Spinal cord (tissue), 10 donors: ENCODE data around the gene NLRC4. TPM values are rescaled to one million over a fixed set of nuclear protein-coding genes. Genes with fewer than 3 reads are reported as not detected.
"Not testable (repeated sequence)": the region's sequence is repeated elsewhere in the genome, so short reads cannot be mapped to it uniquely, and the experiment has no call there.

Experiments used
- DNase-seq, 6 donors: peaks; one replicate each; pipeline versions ENCODE4 v3.0.0 to v3.0.0-alpha.2; 2013 to 2015; ENCODE audit warnings: low spot score in 6 of 6, low read depth in 4 of 6
- H3K27ac ChIP-seq: one replicate; pipeline ENCODE4 v1.5.1; 2013; ENCODE audit warnings: low read depth, low read length, control low read depth
- H3K27me3 ChIP-seq: one replicate; pipeline ENCODE4 v1.6.1; 2013; ENCODE audit warnings: low read length; ENCODE audit not compliant: control insufficient read depth, insufficient read depth
- H3K36me3 ChIP-seq: one replicate; pipeline ENCODE4 v1.6.1; 2013; ENCODE audit warnings: low read length; ENCODE audit not compliant: control insufficient read depth, insufficient read depth
- H3K4me1 ChIP-seq: one replicate; pipeline ENCODE4 v1.6.1; 2013; ENCODE audit warnings: low read length; ENCODE audit not compliant: control insufficient read depth, insufficient read depth
- H3K4me3 ChIP-seq: one replicate; pipeline ENCODE4 v1.5.1; 2013; ENCODE audit warnings: low read depth, low read length, control low read depth
- H3K9me3 ChIP-seq: one replicate; pipeline ENCODE4 v1.6.1; 2013; ENCODE audit warnings: low read length; ENCODE audit not compliant: control insufficient read depth, insufficient read depth
- WGBS: methylation state at CpG from one replicate; pipeline ENCODE4 v1.1.5; 2013; ENCODE audit warnings: missing lambda C conversion rate; ENCODE audit not compliant: insufficient coverage; 5-methylcytosine and 5-hydroxymethylcytosine counted together
- long read RNA-seq, 4 donors: transcript quantifications; one replicate each; lab custom pipeline, GENCODE V29; 2026
- polyA plus RNA-seq, 2 donors: library from polyadenylated mRNA; unstranded; fragments of 120-200 nt; gene quantifications; one replicate each; pipeline ENCODE4 v1.2.1, GENCODE V29; 2013; ENCODE audit not compliant: insufficient read length in 2 of 2
- total RNA-seq, 2 donors: library from RNA; depleted of rRNA in 1 of 2; stranded (reverse); fragments of 120-200 nt in 1 of 2; fragments of >200 nt in 1 of 2; gene quantifications; one replicate each; pipeline versions ENCODE4 v1.2.3 to v1.2.4, GENCODE V29; 2013 to 2014
- donor health status: healthy.

Gene NLRC4, protein sequence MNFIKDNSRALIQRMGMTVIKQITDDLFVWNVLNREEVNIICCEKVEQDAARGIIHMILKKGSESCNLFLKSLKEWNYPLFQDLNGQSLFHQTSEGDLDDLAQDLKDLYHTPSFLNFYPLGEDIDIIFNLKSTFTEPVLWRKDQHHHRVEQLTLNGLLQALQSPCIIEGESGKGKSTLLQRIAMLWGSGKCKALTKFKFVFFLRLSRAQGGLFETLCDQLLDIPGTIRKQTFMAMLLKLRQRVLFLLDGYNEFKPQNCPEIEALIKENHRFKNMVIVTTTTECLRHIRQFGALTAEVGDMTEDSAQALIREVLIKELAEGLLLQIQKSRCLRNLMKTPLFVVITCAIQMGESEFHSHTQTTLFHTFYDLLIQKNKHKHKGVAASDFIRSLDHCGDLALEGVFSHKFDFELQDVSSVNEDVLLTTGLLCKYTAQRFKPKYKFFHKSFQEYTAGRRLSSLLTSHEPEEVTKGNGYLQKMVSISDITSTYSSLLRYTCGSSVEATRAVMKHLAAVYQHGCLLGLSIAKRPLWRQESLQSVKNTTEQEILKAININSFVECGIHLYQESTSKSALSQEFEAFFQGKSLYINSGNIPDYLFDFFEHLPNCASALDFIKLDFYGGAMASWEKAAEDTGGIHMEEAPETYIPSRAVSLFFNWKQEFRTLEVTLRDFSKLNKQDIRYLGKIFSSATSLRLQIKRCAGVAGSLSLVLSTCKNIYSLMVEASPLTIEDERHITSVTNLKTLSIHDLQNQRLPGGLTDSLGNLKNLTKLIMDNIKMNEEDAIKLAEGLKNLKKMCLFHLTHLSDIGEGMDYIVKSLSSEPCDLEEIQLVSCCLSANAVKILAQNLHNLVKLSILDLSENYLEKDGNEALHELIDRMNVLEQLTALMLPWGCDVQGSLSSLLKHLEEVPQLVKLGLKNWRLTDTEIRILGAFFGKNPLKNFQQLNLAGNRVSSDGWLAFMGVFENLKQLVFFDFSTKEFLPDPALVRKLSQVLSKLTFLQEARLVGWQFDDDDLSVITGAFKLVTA
- total RNA-seq (1 to 10 TPM; 1.4 to 3.9 TPM), polyA plus RNA-seq (1 to 10 TPM; 1.0 to 1.5 TPM)
- long read RNA-seq, donor 1, result 0 reads
- long read RNA-seq, donor 2, result 0 reads
- long read RNA-seq, donor 3, result 0 reads
- long read RNA-seq, donor 4, result 0 reads

DNA sequence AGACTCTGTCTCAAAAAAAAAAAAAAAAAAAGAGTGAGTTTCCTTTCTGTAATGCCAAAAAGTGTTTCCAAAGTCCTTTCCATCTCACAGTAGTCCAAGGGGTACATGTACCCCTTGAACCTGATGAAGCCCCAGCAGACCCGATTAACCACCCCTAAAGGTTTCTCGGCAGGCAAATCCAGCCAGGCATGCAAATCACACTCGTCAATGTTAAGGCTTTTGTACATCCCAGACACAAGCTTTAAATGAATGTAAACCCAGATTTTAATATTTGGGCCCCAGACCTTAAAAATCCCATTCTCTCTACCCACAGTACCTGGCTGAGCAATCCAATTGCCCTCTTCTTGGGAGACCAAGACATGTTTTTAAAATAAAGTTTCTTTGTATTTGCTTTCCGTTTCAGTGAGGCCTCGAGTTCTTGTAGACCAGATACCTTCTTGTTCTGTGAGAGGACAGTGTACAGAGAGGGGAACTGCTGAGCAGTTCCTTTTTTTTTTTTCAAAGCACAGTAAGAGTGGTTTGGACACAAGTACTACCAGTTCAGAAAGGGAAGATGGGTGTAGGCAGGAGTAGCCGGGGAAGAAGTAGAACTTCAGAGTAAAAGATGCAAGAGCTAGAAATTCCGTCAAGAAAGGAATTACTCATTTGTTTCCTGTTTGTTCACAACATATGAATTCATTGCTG lies at the start of gene NLRC4:
NLRC4 (minus strand) TSS at position 465 of the 684 bp plus-strand sequence. CDS start 8,111 bp downstream, outside the sequence.
- no peak for DNase-seq
- 83% methylated on average over 6 of the region's 7 CpGs for WGBS
- no peaks in the 10 kb centered on the region for H3K9me3 ChIP-seq
- no peaks in the 10 kb centered on the region for H3K4me1 ChIP-seq
- H3K27ac ChIP-seq, result no peak within 1 kb of the TSS
- H3K4me3 ChIP-seq, result no peak within 1 kb of the TSS
- no peaks in the 10 kb centered on the region for H3K27me3 ChIP-seq
- H3K36me3 ChIP-seq, result no peaks in the 10 kb centered on the region

DNA sequence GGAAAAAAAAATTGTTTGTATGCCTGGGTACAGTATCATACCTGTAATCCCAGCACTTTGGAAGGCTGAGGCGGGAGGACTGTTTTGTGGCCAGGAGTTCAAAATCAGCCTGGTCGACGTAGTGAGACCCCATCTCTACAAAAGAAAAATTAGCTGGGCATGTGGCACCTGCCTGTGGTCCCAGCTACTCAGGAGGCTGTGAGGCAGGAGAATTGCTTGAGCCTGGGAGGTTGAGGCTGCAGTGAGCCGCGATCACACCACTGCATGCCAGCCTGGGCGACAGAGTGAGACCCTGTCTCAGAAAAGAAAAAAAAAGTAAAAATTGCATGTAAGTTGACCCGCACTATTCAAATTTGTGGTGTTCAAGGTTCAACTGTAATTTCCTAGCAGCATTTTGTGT lies 45.9 kb upstream of the NLRC4 start:
- H3K36me3 ChIP-seq, result peaks cover 11% of the 10 kb centered on the region
- no peaks in the 10 kb centered on the region for H3K27me3 ChIP-seq
- H3K9me3 ChIP-seq, result no peaks in the 10 kb centered on the region
- H3K27ac ChIP-seq, result no peak overlapping the region
- no peak for DNase-seq
- H3K4me1 ChIP-seq, result no peaks in the 10 kb centered on the region
- WGBS, result 90% methylated on average over 5 of the region's 7 CpGs
- no peak overlapping the region for H3K4me3 ChIP-seq

DNA sequence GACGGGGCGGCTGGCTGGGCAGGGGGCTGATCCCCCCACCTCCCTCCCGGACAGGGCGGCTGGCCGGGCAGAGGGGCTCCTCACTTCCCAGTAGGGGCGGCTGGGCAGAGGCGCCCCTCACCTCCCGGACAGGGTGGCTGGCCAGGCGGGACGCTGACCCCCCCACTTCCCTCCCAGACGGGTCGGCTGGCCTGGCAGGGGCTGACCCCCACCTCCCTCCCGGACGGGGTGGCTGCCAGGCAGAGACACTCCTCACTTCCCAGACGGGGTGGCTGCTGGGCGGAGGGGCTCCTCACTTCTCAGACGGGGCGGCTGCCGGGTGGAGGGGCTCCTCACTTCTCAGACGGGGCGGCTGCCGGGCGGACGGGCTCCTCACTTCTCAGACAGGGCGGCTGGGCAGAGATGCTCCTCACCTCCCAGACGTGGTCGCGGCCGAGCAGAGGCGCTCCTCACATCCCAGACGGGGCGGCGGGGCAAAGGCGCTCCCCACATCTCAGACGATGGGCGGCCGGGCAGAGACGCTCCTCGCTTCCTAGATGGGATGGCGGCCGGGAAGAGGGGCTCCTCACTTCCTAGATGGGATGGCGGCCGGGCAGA lies 29.4 kb upstream of the NLRC4 start:
- H3K4me3 ChIP-seq, H3K27me3 ChIP-seq, H3K9me3 ChIP-seq, H3K4me1 ChIP-seq, H3K27ac ChIP-seq, DNase-seq: not testable (repeated sequence)
- 100% methylated on average over 16 of the region's 43 CpGs for WGBS
- H3K36me3 ChIP-seq, result peaks cover 30% of the 10 kb centered on the region

DNA sequence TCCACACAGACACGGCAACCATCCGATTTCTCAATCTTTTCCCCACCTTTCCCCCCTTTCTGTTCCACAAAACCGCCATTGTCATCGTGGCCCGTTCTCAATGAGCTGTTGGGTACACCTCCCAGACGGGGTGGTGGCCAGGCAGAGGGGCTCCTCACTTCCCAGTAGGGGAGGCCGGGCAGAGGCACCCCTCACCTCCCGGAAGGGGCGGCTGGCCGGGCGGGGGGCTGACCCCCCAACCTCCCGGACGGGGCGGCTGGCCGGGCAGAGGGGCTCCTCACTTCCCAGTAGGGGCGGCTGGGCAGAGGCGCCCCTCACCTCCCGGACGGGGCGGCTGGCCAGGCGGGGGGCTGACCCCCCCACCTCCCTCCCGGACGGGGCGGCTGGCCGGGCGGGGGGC lies 28.8 kb upstream of the NLRC4 start:
- H3K4me1 ChIP-seq, H3K27ac ChIP-seq, DNase-seq, H3K4me3 ChIP-seq, H3K9me3 ChIP-seq, H3K27me3 ChIP-seq: not testable (repeated sequence)
- peaks cover 27% of the 10 kb centered on the region for H3K36me3 ChIP-seq
- 100% methylated on average over 3 of the region's 26 CpGs for WGBS

DNA sequence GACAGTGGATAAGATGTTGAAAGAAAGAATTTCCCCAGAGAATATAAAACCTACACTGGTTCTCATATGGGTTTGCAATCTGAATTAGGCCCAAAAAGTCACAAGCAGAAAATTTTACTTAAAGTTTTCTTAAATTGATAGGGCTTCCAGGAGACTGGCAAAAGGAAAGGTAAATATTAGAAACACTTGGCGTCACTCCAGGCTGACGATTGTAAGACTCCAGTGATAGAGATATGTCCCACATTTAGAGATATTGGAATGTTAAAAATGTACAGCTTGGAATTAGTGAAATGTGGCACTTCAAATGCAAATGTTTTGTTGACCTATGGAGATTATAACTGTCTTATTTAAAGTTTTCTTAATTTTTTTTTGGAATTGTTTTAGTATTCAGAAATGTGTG lies 27.1 kb upstream of the NLRC4 start:
- Histone ChIP-seq H3K9me3 (no peaks in the 10 kb centered on the region), H3K4me3 (no peak overlapping the region), H3K27me3 (no peaks in the 10 kb centered on the region), H3K4me1 (no peaks in the 10 kb centered on the region), H3K27ac (no peak overlapping the region), H3K36me3 (peaks cover 22% of the 10 kb centered on the region)
- no peak for DNase-seq
- WGBS, result 100% methylated on average over 2 of the region's 2 CpGs

DNA sequence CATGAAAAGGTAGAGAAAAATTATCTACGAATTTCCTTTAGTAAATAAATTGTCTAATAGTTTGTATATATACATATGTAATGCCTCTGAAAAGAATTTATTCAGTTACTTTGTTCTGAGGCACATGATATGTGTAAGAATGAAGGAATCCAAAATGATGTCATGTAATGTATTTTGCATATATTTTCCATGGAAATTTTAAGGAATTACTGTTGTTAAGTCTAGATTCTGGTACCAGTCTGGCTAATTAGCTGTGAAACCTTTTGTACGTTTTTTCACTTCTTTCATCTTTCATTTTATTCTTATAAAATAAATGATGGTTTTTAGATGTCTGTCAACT lies 25.3 kb upstream of the NLRC4 start:
- Histone ChIP-seq H3K9me3 (no peaks in the 10 kb centered on the region), H3K36me3 (peaks cover 17% of the 10 kb centered on the region), H3K27me3 (no peaks in the 10 kb centered on the region), H3K4me3 (no peak overlapping the region), H3K27ac (no peak overlapping the region), H3K4me1 (no peaks in the 10 kb centered on the region)
- no CpG with 5 or more reads among the region's 2 CpGs for WGBS
- DNase-seq, result no peak

DNA sequence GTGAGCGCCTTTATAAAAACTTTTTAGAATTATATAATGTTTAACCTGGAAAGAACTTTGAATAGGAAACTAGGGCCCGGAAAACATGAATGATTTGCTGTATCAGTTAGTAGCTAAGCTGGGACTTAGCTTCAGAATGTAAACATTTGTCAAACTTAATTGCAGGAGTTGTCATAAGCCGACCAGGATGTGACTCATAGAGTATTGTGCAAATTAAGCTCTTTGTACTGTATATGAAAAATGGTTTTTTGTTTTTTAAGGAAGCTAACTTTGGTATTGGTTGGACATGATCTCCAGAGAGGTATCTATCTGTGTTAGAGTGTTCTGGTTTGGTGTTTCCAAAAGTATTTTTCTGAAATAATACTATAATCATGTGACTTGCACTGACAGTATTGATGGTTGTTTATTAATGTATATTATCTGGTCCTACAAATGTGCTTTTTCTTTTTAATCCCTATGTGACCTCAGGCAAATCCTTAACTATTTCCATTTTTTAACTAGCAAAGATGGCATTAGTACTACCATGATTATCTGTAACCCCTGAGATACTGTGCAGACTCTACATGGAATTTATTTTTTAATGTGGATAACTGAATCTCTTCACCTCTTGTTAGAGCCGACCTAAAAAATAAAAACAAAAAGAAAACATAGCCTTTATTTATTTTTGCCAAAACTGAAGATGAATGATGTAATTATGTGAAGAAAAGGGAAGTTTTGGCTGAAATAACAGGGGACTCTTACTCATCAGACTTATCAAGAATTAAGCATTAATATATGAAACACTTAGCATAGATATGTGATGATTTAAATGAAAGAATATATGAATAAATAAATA lies 24.7 kb upstream of the NLRC4 start:
- Histone ChIP-seq H3K27ac (no peak overlapping the region), H3K4me1 (no peaks in the 10 kb centered on the region), H3K4me3 (no peak overlapping the region), H3K9me3 (no peaks in the 10 kb centered on the region), H3K36me3 (peaks cover 14% of the 10 kb centered on the region), H3K27me3 (no peaks in the 10 kb centered on the region)
- no peak for DNase-seq
- 100% methylated on average over 2 of the region's 4 CpGs for WGBS

DNA sequence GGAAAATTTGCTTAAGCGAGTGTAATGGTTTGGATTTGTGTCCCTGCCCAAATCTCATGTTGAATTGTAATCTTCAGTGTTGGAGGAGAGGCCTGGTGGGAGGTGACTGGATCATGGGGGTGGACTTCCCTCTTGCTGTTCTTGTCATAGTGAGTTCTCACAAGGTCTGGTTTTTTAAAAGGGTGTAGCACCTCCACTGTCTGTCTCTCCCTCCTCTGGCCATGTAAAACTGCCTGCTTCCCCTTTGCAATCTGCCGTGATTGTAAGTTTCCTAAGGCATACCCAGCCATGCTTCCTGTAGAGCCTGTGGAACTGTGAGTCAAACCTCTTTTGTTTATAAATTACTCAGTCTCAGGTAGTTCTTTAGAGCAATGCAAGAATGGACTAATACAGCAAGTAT lies 19.6 kb upstream of the NLRC4 start:
- 100% methylated on average over 1 of the region's 2 CpGs for WGBS
- Histone ChIP-seq H3K36me3 (peaks cover 24% of the 10 kb centered on the region), H3K27ac (no peak overlapping the region), H3K27me3 (no peaks in the 10 kb centered on the region), H3K4me3 (no peak overlapping the region), H3K9me3 (no peaks in the 10 kb centered on the region), H3K4me1 (no peaks in the 10 kb centered on the region)
- no peak for DNase-seq
